SK-N-SH treated with all-trans-retinoic acid at 6 μM for 48 hours (cell line): ENCODE measurements around the gene NPPA.

Experiments used
- ARNTL ChIP-seq: fragments of 450-650 bp; formaldehyde crosslinking; IDR thresholded peaks from 2 replicates; pipeline ENCODE4 v1.5.0; 2020; ENCODE audit warnings: low read depth, mild to moderate bottlenecking, moderate library complexity, borderline replicate concordance
- CSDC2 ChIP-seq: fragments of 250-450 bp; sonication (Bioruptor Pico); IDR thresholded peaks from 2 replicates; pipeline ENCODE4 v1.5.0; 2020; ENCODE audit warnings: mild to moderate bottlenecking, moderate library complexity
- GLIS3 ChIP-seq: fragments of 250-450 bp; sonication (Bioruptor Pico); IDR thresholded peaks from 2 replicates; pipeline ENCODE4 v1.5.0; 2020; ENCODE audit warnings: mild to moderate bottlenecking, moderate library complexity
- PPARA ChIP-seq: fragments of 250-450 bp; sonication (Bioruptor Pico); IDR thresholded peaks from 2 replicates; pipeline ENCODE4 v1.5.0; 2020; ENCODE audit warnings: mild to moderate bottlenecking, borderline replicate concordance
- RARB ChIP-seq: fragments of 250-450 bp; sonication (Bioruptor Pico); IDR thresholded peaks from 2 replicates; pipeline ENCODE4 v1.8.0; 2021; ENCODE audit warnings: mild to moderate bottlenecking, moderate library complexity
- TCF4 ChIP-seq: fragments of 250-450 bp; sonication (Bioruptor Pico); IDR thresholded peaks from 2 replicates; pipeline ENCODE4 v1.8.0; 2021; ENCODE audit warnings: mild to moderate bottlenecking, moderate library complexity, borderline replicate concordance
- ZC3H10 ChIP-seq: fragments of 250-450 bp; sonication (Bioruptor Pico); IDR thresholded peaks from 2 replicates; pipeline ENCODE4 v1.5.1; 2021; ENCODE audit warnings: mild to moderate bottlenecking, moderate library complexity
- ZFP3 ChIP-seq: fragments of 250-450 bp; sonication (Bioruptor Pico); IDR thresholded peaks from 2 replicates; pipeline ENCODE4 v1.5.0; 2020; ENCODE audit warnings: mild to moderate bottlenecking, moderate library complexity
- ZFP30 ChIP-seq: fragments of 450-650 bp; formaldehyde crosslinking; IDR thresholded peaks from 2 replicates; pipeline ENCODE4 v1.5.0; 2022; ENCODE audit warnings: mild to moderate bottlenecking, moderate library complexity
- TF ChIP-seq, protein P1 (sequence below): fragments of 250-450 bp; sonication (Bioruptor Pico); IDR thresholded peaks from 2 replicates; pipeline ENCODE4 v1.5.1; 2020; ENCODE audit warnings: low read depth, mild to moderate bottlenecking, moderate library complexity
- TF ChIP-seq, protein P2 (sequence below): fragments of 250-450 bp; sonication (Bioruptor Pico); IDR thresholded peaks from 2 replicates; pipeline ENCODE4 v1.5.0; 2020; ENCODE audit warnings: mild to moderate bottlenecking, moderate library complexity
- TF ChIP-seq, protein P3 (sequence below): fragments of 250-450 bp; sonication (Bioruptor Pico); IDR thresholded peaks from 2 replicates; pipeline ENCODE4 v1.8.0; 2020; ENCODE audit warnings: mild to moderate bottlenecking, moderate library complexity, borderline replicate concordance
- TF ChIP-seq, protein P4 (sequence below): fragments of 250-450 bp; sonication (Bioruptor Pico); IDR thresholded peaks from 2 replicates; pipeline ENCODE4 v1.8.0; 2021; ENCODE audit warnings: low read depth, mild to moderate bottlenecking, moderate library complexity, borderline replicate concordance

DNA sequence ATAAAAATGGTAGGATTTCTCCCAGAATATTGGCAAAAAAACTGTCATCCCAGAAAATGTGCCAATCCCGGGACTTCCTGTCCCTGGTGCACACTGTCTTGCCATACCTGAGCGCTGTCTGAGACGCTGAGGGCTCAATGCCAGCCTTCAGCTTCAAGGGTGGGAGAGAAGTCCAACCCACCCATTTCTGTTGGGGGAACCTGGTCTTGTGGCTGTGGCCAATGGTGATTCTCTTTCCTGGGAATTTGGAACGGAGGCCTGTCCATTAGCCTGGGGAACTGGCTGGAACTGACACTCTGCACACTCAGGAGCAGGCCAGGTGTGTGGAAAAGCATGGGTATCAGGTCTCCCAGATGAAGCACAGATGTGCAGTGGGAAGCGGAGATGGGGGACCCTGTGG is 48.5 kb downstream of the NPPA start:
- no peak for TF ChIP-seq ZC3H10
- TF ChIP-seq, protein P1, sequence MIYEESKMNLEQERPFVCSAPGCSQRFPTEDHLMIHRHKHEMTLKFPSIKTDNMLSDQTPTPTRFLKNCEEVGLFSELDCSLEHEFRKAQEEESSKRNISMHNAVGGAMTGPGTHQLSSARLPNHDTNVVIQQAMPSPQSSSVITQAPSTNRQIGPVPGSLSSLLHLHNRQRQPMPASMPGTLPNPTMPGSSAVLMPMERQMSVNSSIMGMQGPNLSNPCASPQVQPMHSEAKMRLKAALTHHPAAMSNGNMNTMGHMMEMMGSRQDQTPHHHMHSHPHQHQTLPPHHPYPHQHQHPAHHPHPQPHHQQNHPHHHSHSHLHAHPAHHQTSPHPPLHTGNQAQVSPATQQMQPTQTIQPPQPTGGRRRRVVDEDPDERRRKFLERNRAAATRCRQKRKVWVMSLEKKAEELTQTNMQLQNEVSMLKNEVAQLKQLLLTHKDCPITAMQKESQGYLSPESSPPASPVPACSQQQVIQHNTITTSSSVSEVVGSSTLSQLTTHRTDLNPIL (CRISPR knock-in tag), result no peak
- no peak for TF ChIP-seq ZFP30 (CRISPR knock-in tag)
- TF ChIP-seq, protein P2, sequence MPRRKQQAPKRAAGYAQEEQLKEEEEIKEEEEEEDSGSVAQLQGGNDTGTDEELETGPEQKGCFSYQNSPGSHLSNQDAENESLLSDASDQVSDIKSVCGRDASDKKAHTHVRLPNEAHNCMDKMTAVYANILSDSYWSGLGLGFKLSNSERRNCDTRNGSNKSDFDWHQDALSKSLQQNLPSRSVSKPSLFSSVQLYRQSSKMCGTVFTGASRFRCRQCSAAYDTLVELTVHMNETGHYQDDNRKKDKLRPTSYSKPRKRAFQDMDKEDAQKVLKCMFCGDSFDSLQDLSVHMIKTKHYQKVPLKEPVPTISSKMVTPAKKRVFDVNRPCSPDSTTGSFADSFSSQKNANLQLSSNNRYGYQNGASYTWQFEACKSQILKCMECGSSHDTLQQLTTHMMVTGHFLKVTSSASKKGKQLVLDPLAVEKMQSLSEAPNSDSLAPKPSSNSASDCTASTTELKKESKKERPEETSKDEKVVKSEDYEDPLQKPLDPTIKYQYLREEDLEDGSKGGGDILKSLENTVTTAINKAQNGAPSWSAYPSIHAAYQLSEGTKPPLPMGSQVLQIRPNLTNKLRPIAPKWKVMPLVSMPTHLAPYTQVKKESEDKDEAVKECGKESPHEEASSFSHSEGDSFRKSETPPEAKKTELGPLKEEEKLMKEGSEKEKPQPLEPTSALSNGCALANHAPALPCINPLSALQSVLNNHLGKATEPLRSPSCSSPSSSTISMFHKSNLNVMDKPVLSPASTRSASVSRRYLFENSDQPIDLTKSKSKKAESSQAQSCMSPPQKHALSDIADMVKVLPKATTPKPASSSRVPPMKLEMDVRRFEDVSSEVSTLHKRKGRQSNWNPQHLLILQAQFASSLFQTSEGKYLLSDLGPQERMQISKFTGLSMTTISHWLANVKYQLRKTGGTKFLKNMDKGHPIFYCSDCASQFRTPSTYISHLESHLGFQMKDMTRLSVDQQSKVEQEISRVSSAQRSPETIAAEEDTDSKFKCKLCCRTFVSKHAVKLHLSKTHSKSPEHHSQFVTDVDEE (CRISPR knock-in tag), result no peak
- no peak for TF ChIP-seq PPARA
- TF ChIP-seq, protein P3, sequence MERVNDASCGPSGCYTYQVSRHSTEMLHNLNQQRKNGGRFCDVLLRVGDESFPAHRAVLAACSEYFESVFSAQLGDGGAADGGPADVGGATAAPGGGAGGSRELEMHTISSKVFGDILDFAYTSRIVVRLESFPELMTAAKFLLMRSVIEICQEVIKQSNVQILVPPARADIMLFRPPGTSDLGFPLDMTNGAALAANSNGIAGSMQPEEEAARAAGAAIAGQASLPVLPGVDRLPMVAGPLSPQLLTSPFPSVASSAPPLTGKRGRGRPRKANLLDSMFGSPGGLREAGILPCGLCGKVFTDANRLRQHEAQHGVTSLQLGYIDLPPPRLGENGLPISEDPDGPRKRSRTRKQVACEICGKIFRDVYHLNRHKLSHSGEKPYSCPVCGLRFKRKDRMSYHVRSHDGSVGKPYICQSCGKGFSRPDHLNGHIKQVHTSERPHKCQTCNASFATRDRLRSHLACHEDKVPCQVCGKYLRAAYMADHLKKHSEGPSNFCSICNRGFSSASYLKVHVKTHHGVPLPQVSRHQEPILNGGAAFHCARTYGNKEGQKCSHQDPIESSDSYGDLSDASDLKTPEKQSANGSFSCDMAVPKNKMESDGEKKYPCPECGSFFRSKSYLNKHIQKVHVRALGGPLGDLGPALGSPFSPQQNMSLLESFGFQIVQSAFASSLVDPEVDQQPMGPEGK (CRISPR knock-in tag), result no peak
- no peak for TF ChIP-seq TCF4
- no peak for TF ChIP-seq GLIS3 (CRISPR knock-in tag)
- TF ChIP-seq RARB (CRISPR knock-in tag), result no peak
- TF ChIP-seq, protein P4, sequence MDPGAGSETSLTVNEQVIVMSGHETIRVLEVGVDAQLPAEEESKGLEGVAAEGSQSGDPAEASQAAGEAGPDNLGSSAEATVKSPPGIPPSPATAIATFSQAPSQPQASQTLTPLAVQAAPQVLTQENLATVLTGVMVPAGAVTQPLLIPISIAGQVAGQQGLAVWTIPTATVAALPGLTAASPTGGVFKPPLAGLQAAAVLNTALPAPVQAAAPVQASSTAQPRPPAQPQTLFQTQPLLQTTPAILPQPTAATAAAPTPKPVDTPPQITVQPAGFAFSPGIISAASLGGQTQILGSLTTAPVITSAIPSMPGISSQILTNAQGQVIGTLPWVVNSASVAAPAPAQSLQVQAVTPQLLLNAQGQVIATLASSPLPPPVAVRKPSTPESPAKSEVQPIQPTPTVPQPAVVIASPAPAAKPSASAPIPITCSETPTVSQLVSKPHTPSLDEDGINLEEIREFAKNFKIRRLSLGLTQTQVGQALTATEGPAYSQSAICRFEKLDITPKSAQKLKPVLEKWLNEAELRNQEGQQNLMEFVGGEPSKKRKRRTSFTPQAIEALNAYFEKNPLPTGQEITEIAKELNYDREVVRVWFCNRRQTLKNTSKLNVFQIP, result no peak
- no peak for TF ChIP-seq ARNTL (CRISPR knock-in tag)
- TF ChIP-seq CSDC2 (CRISPR knock-in tag), result no peak
- TF ChIP-seq ZFP3 (CRISPR knock-in tag), result no peak
